Epithelial cell of proximal tubule (primary cell): ENCODE data around the gene SFPQ. TPM values are rescaled to one million over a fixed set of nuclear protein-coding genes. Genes with fewer than 3 reads are reported as not detected.
A peak's percentile ranks its signal among the peaks of the same experiment; 100 is the strongest.
"Not testable (repeated sequence)": the region's sequence is repeated elsewhere in the genome, so short reads cannot be mapped to it uniquely, and the experiment has no call there.

ENCODE experiments used
- DNase-seq: peaks from one replicate; pipeline ENCODE4 v3.0.0-alpha.2; 2011; ENCODE audit warnings: low read depth
- H3K4me3 ChIP-seq: 2 replicates; pipeline ENCODE4 v1.5.1; 2011; ENCODE audit warnings: low read depth, mild to moderate bottlenecking, low read length
- CTCF ChIP-seq: conservative IDR thresholded peaks from 2 replicates; pipeline ENCODE4 v1.5.1; 2012; ENCODE audit warnings: low read depth, mild to moderate bottlenecking, low read length
- total RNA-seq: library from RNA; depleted of rRNA; stranded (reverse); fragments of >200 nt; gene quantifications from 2 replicates; pipeline ENCODE4 v1.2.3, GENCODE V29; 2015

SFPQ gene
- total RNA-seq, 1 donor from 2014 or later: 136 TPM

DNA sequence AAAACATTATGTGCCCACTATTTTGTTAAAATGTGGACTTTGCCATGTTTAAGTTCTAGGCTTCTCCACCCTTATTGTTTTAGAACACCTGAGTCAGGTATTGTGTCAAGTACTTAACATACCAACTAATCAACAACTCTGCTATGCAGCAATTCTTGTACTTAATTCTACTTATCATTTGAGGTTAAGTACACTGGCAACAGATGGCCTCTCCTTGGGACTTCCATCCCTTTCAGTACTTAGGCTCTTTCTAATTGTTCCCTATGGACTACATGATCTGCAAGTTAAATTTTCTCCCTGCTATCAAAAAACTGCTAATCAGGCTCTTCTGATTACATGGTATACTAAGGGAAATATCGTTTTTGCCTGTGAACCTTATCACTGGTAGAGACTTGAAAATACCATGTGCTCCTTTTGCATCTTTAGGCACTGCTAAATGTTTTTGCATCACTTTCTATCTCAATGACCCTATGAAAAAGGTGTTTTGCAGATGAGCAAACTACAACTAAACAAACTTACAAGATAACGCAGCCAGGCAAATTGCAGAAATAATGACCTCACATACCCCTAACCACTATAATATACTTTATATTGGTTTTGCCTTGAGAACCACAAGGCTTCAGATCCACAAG, 18.9 kb downstream of the SFPQ start:
- no peak overlapping the region for H3K4me3 ChIP-seq
- no peak for TF ChIP-seq CTCF
- no peak for DNase-seq

GRCh38 chr1:35173491-35173890, 19.5 kb downstream of the SFPQ start:
- DNase-seq: no peak
- no peak overlapping the region for H3K4me3 ChIP-seq
- TF ChIP-seq CTCF: no peak

- DNase-seq: no peak
- no peak for TF ChIP-seq CTCF
- H3K4me3 ChIP-seq: no peak overlapping the region
Observed at GRCh38 chr1:35172022-35172421, 20.9 kb downstream of the SFPQ start.

GRCh38 chr1:35171579-35171978, 21.4 kb downstream of the SFPQ start:
- no peak for TF ChIP-seq CTCF
- H3K4me3 ChIP-seq: no peak overlapping the region
- no peak for DNase-seq

- no peak for DNase-seq
- H3K4me3 ChIP-seq: no peak overlapping the region
- TF ChIP-seq CTCF: no peak
Observed at GRCh38 chr1:35164893-35165292, 28.1 kb downstream of the SFPQ start.

GRCh38 chr1:35151220-35151619, 41.7 kb downstream of the SFPQ start:
- H3K4me3 ChIP-seq: no peak overlapping the region
- DNase-seq: no peak
- no peak for TF ChIP-seq CTCF

DNA sequence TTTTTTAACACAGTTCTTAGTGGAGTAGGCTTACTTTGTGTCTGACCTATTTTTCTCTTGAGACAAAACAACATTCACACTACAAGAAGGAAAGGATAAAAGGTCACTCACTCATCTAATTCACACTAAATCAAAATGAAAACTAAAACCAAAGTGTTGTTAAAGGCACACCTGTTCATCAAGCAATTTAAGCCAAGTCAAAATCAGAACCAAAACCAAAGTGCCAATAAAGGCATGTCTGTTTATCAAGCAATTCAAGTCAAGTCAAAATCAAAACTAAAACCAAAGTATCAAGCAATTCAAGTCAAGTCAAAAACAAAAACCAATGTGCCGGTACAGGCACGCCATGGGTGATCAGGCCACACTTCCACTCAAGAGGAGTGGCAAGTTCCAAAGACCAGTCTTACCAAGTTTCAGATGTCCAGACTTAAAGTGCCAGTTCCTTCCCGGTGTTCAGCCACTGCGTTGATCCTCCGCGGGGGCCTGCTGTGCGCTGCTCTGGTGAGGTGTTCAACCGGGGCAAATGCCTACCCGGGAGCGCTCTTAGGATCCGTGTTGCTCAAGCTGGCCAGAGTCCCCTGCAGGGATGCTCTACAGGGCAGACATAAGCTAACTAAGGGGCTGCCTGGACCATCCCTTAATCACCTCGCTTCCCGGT, 46.9 kb downstream of the SFPQ start:
- not testable (repeated sequence) for DNase-seq
- H3K4me3 ChIP-seq: peak overlapping the region; percentile 43
